ENCODE data around the gene DUSP2.

DUSP2 gene

DNA sequence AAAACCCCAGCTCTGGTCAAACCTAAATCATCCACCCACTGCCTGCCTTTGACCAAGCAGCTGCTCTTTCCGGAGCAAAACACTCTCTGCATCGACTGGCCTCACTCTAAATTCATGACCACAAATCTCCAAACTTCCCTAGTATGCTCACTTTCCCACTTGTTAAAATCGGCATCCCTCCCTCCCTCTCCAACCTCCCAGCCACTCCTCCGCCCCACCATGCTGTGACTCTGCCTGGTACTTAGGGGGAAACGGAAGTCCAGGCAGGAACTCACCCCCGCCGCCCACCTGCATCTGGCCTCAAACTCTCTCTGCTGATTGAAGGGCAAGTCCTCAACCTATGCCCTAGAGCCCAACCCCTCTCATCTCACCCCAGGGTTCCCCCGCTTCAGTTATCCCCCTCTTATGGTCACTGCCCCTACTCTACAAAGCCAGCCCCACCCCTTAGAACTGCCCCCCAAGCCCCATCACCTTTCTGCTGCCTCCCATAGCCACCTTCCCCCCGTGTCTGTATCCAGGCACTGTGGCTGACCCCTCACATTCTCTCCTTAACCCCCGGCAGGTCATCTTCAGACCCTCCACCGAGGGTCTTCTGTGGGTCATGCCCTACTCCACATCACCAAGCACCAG is 25.0 kb downstream of the DUSP2 start:
- Histone ChIP-seq H3K9me3 (ENCODE audit: control insufficient read depth in 1 of 2, low read length in 2 of 2) (no peaks in the 10 kb centered on the region), H3K4me1 (ENCODE audit: control insufficient read depth in 1 of 2, insufficient read depth in 2 of 2, low read length in 2 of 2) (peaks cover 6% of the 10 kb centered on the region in 2 donors), H3K27ac (ENCODE audit: low read depth, low read length) (no peak overlapping the region), H3K4me3 (ENCODE audit: low read depth in 1 of 2, low read length in 2 of 2) (no peak overlapping the region), H3K36me3 (ENCODE audit: control insufficient read depth in 1 of 2, insufficient read depth in 2 of 2, low read length in 2 of 2) (no peaks in the 10 kb centered on the region), H3K9ac (ENCODE audit: low read depth in 1 of 2, low read length in 2 of 2) (no peak overlapping the region), H3K27me3 (ENCODE audit: control insufficient read depth in 1 of 2, insufficient read depth in 2 of 2, low read length in 2 of 2) (peaks cover 19% of the 10 kb centered on the region in 2 donors)

DNA sequence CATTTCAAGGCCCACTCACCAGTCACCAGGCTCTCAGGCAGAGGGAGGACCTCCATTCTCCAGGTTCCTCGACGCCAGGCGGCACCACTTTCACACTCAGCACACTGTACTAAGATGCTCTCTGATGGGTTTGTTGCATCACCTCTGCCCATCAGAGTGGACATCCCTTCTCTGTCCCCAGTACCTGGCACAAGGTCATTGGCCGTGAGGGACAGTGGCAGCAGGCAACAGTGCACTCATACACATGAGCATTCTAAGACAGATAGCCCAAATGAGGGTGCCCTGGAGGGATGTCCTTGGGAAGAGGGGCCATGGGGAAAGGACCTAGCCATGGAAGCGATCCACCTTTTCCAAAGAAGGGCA is 25.9 kb downstream of the DUSP2 start:
- no peak overlapping the region for H3K27ac ChIP-seq (ENCODE audit: low read depth, low read length)
- no peak overlapping the region for H3K9ac ChIP-seq (ENCODE audit: low read depth in 1 of 2, low read length in 2 of 2)
- H3K4me3 ChIP-seq (ENCODE audit: low read depth in 1 of 2, low read length in 2 of 2) = no peak overlapping the region
- H3K36me3 ChIP-seq (ENCODE audit: control insufficient read depth in 1 of 2, insufficient read depth in 2 of 2, low read length in 2 of 2) = no peaks in the 10 kb centered on the region
- peaks cover 6% of the 10 kb centered on the region in 2 donors for H3K4me1 ChIP-seq (ENCODE audit: control insufficient read depth in 1 of 2, insufficient read depth in 2 of 2, low read length in 2 of 2)
- H3K9me3 ChIP-seq (ENCODE audit: control insufficient read depth in 1 of 2, low read length in 2 of 2) = no peaks in the 10 kb centered on the region
- H3K27me3 ChIP-seq (ENCODE audit: control insufficient read depth in 1 of 2, insufficient read depth in 2 of 2, low read length in 2 of 2) = peaks cover 19% of the 10 kb centered on the region in 2 donors

DNA sequence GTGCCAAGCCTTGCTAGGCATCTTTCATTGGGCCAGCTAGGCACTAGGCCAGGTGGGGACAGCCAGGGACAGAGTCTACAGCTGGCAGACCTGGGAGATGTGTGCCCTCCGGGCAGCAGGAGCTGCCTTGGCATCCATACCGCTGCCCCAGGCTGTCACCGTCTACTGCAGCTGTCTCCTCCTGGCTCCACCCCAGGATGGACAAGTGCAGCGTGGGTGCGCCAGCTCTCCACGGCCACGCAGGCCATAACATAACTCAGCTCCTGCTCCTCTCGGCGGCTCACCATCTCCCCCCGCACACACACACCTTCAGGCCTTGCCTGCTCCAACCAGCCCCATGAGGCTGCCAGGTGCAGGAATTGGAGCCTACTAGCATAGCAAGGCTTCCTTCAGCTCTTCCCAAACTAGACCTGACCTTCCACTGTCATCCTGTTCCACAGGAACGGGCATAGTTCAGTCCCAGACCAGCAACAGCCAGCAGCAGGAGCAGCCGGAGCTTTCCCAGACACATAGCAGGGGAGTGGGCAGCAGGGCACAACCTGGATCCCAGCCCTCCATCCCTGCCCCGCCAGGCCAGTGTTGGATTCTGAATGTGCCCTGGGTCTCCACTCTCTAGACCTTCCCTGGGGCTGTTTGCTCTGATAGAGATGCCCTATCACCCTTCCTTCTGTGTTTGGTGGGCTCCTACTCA is 26.4 kb downstream of the DUSP2 start:
- Histone ChIP-seq H3K27ac (ENCODE audit: low read depth, low read length) (no peak overlapping the region), H3K27me3 (ENCODE audit: control insufficient read depth in 1 of 2, insufficient read depth in 2 of 2, low read length in 2 of 2) (peaks cover 19% of the 10 kb centered on the region in 2 donors), H3K4me3 (ENCODE audit: low read depth in 1 of 2, low read length in 2 of 2) (no peak overlapping the region), H3K4me1 (ENCODE audit: control insufficient read depth in 1 of 2, insufficient read depth in 2 of 2, low read length in 2 of 2) (peaks cover 6% of the 10 kb centered on the region in 2 donors), H3K9me3 (ENCODE audit: control insufficient read depth in 1 of 2, low read length in 2 of 2) (no peaks in the 10 kb centered on the region), H3K36me3 (ENCODE audit: control insufficient read depth in 1 of 2, insufficient read depth in 2 of 2, low read length in 2 of 2) (no peaks in the 10 kb centered on the region), H3K9ac (ENCODE audit: low read depth in 1 of 2, low read length in 2 of 2) (no peak overlapping the region)

DNA sequence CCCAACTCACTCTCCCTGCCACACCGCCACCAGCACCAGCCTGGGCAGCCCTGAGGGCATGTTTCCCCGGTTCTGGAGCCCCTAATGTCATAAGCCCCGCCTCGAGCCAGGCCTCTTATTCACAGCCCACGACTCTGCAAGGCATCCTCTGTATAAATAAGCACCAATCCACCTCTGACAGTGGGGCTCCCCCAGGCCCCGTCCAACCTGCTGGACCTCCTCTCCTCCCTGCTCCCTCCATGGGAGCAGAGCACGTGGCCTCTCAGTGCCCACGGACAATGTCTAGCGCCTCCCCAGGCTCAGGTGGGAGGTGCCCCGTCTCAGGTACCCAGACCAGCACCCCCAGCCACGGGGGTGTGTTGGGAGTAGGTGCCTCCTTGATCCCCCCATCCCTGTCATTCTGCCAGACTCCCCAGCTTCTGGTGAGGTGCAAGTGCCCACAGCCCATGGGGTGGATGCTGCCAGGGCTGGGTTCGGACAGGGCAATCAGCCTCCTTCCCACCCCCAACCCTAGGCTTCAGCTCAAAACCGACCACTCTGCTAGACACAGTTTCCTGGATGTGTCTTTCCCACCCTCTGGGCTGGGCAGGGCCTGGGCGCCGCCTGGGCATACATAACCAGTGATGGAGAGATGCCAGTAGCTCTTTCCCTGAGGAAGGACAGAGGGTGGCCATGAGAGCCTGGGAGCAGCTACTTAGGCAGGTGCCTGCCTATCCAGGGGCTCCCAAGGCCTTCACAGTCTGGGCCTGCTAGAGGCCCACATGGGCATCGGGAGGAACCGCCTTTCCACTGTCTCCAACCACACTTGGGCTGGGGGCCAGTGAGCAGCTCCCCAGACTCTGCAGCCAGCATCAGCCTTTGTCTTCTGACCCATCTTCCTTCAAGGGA is 27.3 kb downstream of the DUSP2 start:
- Histone ChIP-seq H3K36me3 (ENCODE audit: control insufficient read depth in 1 of 2, insufficient read depth in 2 of 2, low read length in 2 of 2) (no peaks in the 10 kb centered on the region), H3K27ac (ENCODE audit: low read depth, low read length) (no peak overlapping the region), H3K4me3 (ENCODE audit: low read depth in 1 of 2, low read length in 2 of 2) (peak overlapping the region in 1 of 2 donors; percentile 48), H3K4me1 (ENCODE audit: control insufficient read depth in 1 of 2, insufficient read depth in 2 of 2, low read length in 2 of 2) (peaks cover 6% of the 10 kb centered on the region in 2 donors), H3K9ac (ENCODE audit: low read depth in 1 of 2, low read length in 2 of 2) (peak overlapping the region in 1 of 2 donors; percentile 25), H3K9me3 (ENCODE audit: control insufficient read depth in 1 of 2, low read length in 2 of 2) (no peaks in the 10 kb centered on the region), H3K27me3 (ENCODE audit: control insufficient read depth in 1 of 2, insufficient read depth in 2 of 2, low read length in 2 of 2) (peaks cover 19% of the 10 kb centered on the region in 2 donors)

DNA sequence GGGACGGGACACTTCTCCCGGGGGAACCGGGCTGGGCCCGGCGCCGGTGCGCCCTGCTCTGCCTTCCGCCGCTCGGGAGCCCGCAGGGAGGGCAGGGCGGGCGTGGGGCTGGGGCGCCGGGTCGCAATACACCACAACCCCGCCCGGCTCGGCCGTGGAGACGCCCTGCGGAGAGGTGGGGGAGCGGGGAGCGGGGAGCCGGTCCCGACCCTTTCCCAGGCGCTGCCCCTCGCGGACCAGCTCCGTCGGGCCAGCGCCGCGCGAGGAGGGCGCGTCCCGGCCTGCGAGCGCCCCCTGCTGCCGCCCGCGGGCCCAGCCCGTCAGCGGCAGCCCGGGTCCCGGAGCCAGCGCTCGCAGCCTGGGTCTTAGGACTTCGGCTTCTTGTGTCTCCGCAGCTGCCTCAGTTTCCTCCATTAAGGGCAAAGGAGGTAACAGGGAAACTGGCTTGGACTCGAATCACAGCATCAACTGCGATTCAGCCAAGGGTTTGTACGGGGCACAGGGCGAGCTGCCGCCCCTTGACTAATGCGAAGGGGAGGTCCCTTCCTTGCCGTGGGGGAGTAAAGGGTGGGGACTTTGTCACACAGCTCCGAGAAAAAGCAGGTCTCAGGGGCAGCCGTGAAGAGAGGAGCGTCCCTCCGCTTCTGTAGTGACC is 28.2 kb downstream of the DUSP2 start:
- H3K4me3 ChIP-seq (ENCODE audit: low read depth in 1 of 2, low read length in 2 of 2) = peak overlapping the region; percentile 29 to 61
- H3K4me1 ChIP-seq (ENCODE audit: control insufficient read depth in 1 of 2, insufficient read depth in 2 of 2, low read length in 2 of 2) = peaks cover 6% of the 10 kb centered on the region in 2 donors
- peak overlapping the region; percentile 25 to 51 for H3K9ac ChIP-seq (ENCODE audit: low read depth in 1 of 2, low read length in 2 of 2)
- peaks cover 19% of the 10 kb centered on the region in 2 donors for H3K27me3 ChIP-seq (ENCODE audit: control insufficient read depth in 1 of 2, insufficient read depth in 2 of 2, low read length in 2 of 2)
- no peak overlapping the region for H3K27ac ChIP-seq (ENCODE audit: low read depth, low read length)
- no peaks in the 10 kb centered on the region for H3K9me3 ChIP-seq (ENCODE audit: control insufficient read depth in 1 of 2, low read length in 2 of 2)
- H3K36me3 ChIP-seq (ENCODE audit: control insufficient read depth in 1 of 2, insufficient read depth in 2 of 2, low read length in 2 of 2) = no peaks in the 10 kb centered on the region

DNA sequence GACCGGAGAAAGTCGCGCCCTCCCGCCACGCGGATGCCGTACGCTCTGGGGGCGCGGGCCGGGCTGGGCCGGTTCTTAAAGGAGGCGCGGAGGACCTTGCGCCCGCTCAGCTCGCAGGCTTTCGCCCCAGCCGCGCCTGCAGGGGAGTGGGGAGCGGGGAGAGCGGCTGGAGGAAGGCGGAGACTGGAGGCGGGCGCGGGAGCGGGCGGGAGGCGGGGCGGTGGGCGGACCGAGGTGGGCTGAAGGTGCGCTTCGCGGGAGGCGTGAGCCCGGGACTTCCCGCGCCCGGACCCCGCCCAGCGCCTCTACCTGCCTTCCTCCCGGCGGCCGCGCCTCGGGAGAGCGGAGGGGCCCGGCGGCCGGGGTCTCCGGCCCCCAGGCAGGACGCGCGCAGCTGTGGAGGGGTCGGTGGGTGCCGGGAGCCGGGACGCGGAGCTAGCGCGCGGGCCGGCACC is 28.8 kb downstream of the DUSP2 start, which contains the start of gene ADRA2B:
ADRA2B (minus strand) TSS at position 148 of the 455 bp plus-strand sequence. CDS start 422 bp downstream, outside the sequence.
- no peaks in the 10 kb centered on the region for H3K9me3 ChIP-seq (ENCODE audit: control insufficient read depth in 1 of 2, low read length in 2 of 2)
- H3K27ac ChIP-seq (ENCODE audit: low read depth, low read length) = no peak within 1 kb of the TSS
- peak within 1 kb of the TSS; percentile 25 to 51 for H3K9ac ChIP-seq (ENCODE audit: low read depth in 1 of 2, low read length in 2 of 2)
- no peaks in the 10 kb centered on the region for H3K36me3 ChIP-seq (ENCODE audit: control insufficient read depth in 1 of 2, insufficient read depth in 2 of 2, low read length in 2 of 2)
- H3K27me3 ChIP-seq (ENCODE audit: control insufficient read depth in 1 of 2, insufficient read depth in 2 of 2, low read length in 2 of 2) = peaks cover 16 to 19% of the 10 kb centered on the region in 2 donors
- peaks cover 6% of the 10 kb centered on the region in 2 donors for H3K4me1 ChIP-seq (ENCODE audit: control insufficient read depth in 1 of 2, insufficient read depth in 2 of 2, low read length in 2 of 2)
- H3K4me3 ChIP-seq (ENCODE audit: low read depth in 1 of 2, low read length in 2 of 2) = peak within 1 kb of the TSS; percentile 29 to 61

DNA sequence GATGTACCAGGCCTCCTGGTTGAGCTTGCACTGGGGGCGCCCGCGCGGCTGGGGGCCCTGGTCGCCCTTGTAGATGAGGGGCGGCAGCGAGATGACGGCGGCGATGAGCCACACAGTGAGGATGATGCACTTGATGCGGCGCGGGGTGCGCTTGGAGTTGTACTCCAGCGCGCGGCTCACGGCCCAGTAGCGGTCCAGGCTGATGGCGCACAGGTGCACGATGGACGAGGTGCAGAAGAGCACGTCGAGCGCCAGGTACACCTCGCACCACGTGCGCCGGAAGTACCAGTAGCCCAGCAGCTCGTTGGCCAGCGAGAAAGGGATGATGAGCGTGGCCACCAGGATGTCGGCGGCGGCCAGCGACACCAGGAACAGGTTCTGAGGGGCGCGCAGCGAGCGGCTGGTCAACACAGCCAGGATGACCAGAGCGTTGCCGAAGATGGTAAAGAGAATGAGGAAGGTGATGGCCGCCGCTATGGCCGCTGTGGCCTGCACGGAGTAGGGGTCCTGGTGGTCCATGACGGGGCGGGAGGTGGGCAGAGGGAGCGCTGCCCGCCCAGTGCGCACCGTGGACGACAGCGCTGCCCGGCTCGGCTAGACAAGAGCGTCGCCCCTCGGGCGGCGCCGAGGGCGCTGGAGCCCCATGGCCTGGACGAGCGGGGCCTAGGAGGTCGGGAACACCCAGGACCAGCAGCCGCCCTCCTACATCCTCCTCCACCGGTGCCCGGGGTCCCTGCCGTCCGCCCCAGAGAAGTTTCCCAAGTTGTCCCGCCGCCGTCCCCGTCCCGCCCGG is 29.4 kb downstream of the DUSP2 start:
- Histone ChIP-seq H3K9ac (ENCODE audit: low read depth in 1 of 2, low read length in 2 of 2) (no peak overlapping the region), H3K4me3 (ENCODE audit: low read depth in 1 of 2, low read length in 2 of 2) (no peak overlapping the region), H3K36me3 (ENCODE audit: control insufficient read depth in 1 of 2, insufficient read depth in 2 of 2, low read length in 2 of 2) (no peaks in the 10 kb centered on the region), H3K27ac (ENCODE audit: low read depth, low read length) (no peak overlapping the region), H3K27me3 (ENCODE audit: control insufficient read depth in 1 of 2, insufficient read depth in 2 of 2, low read length in 2 of 2) (peaks cover 10 to 19% of the 10 kb centered on the region in 2 donors), H3K9me3 (ENCODE audit: control insufficient read depth in 1 of 2, low read length in 2 of 2) (no peaks in the 10 kb centered on the region), H3K4me1 (ENCODE audit: control insufficient read depth in 1 of 2, insufficient read depth in 2 of 2, low read length in 2 of 2) (peaks cover 6% of the 10 kb centered on the region in 2 donors)

DNA sequence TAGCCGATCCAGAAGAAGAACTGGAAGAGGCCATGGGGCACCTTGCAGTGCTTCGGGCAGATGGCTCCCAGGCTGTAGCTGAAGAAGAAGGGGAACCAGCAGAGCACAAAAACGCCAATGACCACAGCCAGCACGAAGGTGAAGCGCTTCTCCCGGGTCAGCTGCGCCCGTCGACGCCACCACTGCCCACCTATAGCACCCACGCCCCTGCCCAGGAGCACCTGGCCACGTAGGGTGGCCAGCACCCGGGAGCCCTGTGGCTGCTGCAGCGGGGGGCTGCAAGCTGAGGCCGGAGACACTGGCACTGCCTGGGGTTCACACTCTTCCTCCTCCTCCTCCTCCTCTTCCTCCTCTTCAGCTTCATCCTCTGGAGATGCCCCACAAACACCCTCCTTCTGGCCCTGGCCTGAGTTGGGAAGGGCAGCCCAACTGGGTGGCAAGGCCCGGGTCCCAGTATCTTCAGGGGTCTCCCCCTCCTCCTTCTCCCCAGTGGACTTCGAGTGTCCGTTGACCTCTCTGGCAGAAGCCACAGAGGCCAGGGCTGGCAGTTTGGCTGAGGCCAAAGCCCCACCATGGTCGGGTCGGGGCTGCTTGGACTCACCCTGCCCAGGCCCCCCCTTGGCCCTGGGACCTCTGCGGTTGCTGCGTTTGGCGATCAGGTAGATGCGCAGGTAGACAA is 30.2 kb downstream of the DUSP2 start:
- Histone ChIP-seq H3K9ac (ENCODE audit: low read depth in 1 of 2, low read length in 2 of 2) (no peak overlapping the region), H3K27ac (ENCODE audit: low read depth, low read length) (no peak overlapping the region), H3K4me1 (ENCODE audit: control insufficient read depth in 1 of 2, insufficient read depth in 2 of 2, low read length in 2 of 2) (peaks cover 6% of the 10 kb centered on the region in 2 donors), H3K9me3 (ENCODE audit: control insufficient read depth in 1 of 2, low read length in 2 of 2) (no peaks in the 10 kb centered on the region), H3K36me3 (ENCODE audit: control insufficient read depth in 1 of 2, insufficient read depth in 2 of 2, low read length in 2 of 2) (no peaks in the 10 kb centered on the region), H3K4me3 (ENCODE audit: low read depth in 1 of 2, low read length in 2 of 2) (no peak overlapping the region), H3K27me3 (ENCODE audit: control insufficient read depth in 1 of 2, insufficient read depth in 2 of 2, low read length in 2 of 2) (peaks cover 9 to 19% of the 10 kb centered on the region in 2 donors)

DNA sequence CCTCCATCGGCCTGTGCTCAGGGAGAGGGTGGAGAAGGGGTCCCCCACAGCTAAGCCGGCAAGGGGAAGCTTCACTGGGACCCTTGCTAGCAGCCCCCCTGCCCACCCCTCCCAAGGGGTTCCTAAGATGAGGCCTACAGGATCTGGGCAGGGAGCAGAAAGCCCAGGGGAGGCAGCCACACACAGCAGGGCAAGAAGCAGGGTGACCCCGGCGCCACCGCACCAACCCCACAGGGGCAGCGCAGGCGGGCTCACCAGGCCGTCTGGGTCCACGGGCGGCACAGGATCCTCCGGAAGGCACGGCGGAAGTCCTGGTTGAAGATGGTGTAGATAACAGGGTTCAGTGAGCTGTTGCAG is 30.7 kb downstream of the DUSP2 start:
- H3K27me3 ChIP-seq (ENCODE audit: control insufficient read depth in 1 of 2, insufficient read depth in 2 of 2, low read length in 2 of 2) = peaks cover 9 to 18% of the 10 kb centered on the region in 2 donors
- H3K9me3 ChIP-seq (ENCODE audit: control insufficient read depth in 1 of 2, low read length in 2 of 2) = no peaks in the 10 kb centered on the region
- H3K36me3 ChIP-seq (ENCODE audit: control insufficient read depth in 1 of 2, insufficient read depth in 2 of 2, low read length in 2 of 2) = no peaks in the 10 kb centered on the region
- no peak overlapping the region for H3K4me3 ChIP-seq (ENCODE audit: low read depth in 1 of 2, low read length in 2 of 2)
- H3K4me1 ChIP-seq (ENCODE audit: control insufficient read depth in 1 of 2, insufficient read depth in 2 of 2, low read length in 2 of 2) = peaks cover 6% of the 10 kb centered on the region in 2 donors
- no peak overlapping the region for H3K9ac ChIP-seq (ENCODE audit: low read depth in 1 of 2, low read length in 2 of 2)
- H3K27ac ChIP-seq (ENCODE audit: low read depth, low read length) = no peak overlapping the region
